HEK293 (cell line): Measurements from ENCODE around the gene YOD1.

Source experiments
- CTCF ChIA-PET: fragments of 350-600 bp; formaldehyde crosslinking; extraction: SDS; loops from one replicate; lab custom pipeline; 2021; ENCODE audit warnings: antibody characterized with exemption; lab: Yijun Ruan, JAX
- POLR2A ChIA-PET: fragments of 300-600 bp; formaldehyde crosslinking; extraction: SDS; loops from one replicate; lab custom pipeline; 2020; ENCODE audit warnings: antibody characterized with exemption, inconsistent platforms; lab: Yijun Ruan, JAX
- H3K27ac ChIP-seq: fragments of 200-500 bp; sonication (Bioruptor generic); 2 replicates; pipeline ENCODE4 v1.5.1; 2014; ENCODE audit warnings: low read depth, low read length, control low read depth, inconsistent platforms; ENCODE audit errors: extremely low read depth
- H3K36me3 ChIP-seq, 2 experiments: fragments of 200-500 bp in 1 of 2; sonication (Bioruptor generic) in 1 of 2; 1 replicate in 1 of 2; 2 replicates in 1 of 2; pipeline ENCODE4 v1.5.1; 2014 to 2017; ENCODE audit warnings: inconsistent platforms in 2 of 2, low read length in 2 of 2; ENCODE audit not compliant: control insufficient read depth in 2 of 2, insufficient read depth in 1 of 2
- H3K4me1 ChIP-seq: fragments of 200-500 bp; sonication (Bioruptor generic); 2 replicates; pipeline ENCODE4 v1.5.1; 2014; ENCODE audit warnings: mild to moderate bottlenecking, low read length, inconsistent platforms; ENCODE audit not compliant: control insufficient read depth, insufficient read depth
- H3K4me3 ChIP-seq: 2 replicates; pipeline ENCODE4 v1.5.1; 2011; ENCODE audit warnings: low read depth, mild to moderate bottlenecking, control low read depth, low read length, moderate library complexity
- H3K9me3 ChIP-seq: fragments of 200-500 bp; sonication (Bioruptor generic); 2 replicates; pipeline ENCODE4 v1.5.1; 2014; ENCODE audit warnings: low read depth, low read length, inconsistent platforms; ENCODE audit not compliant: control insufficient read depth, insufficient read depth
- BCL11A ChIP-seq: fragments of 450-650 bp; formaldehyde crosslinking; IDR thresholded peaks from 2 replicates; pipeline ENCODE4 v1.5.1; 2016; ENCODE audit warnings: low read depth, missing biosample characterization, missing genetic modification characterization
- GLI4 ChIP-seq: fragments of 450-650 bp; formaldehyde crosslinking; IDR thresholded peaks from 2 replicates; pipeline ENCODE4 v1.5.1; 2016; ENCODE audit warnings: missing biosample characterization, missing genetic modification characterization
- GLIS1 ChIP-seq: fragments of 450-650 bp; formaldehyde crosslinking; IDR thresholded peaks from 2 replicates; pipeline ENCODE4 v1.5.1; 2016; ENCODE audit warnings: missing biosample characterization, missing genetic modification characterization
- HOXD13 ChIP-seq: sonication (generic); formaldehyde crosslinking; IDR thresholded peaks from 2 replicates; pipeline ENCODE4 v1.8.0; 2022; ENCODE audit warnings: missing genetic modification reagents, borderline replicate concordance
- KLF10 ChIP-seq: fragments of 450-650 bp; IDR thresholded peaks from 2 replicates; pipeline ENCODE4 v1.5.1; 2018; ENCODE audit warnings: missing biosample characterization, mild to moderate bottlenecking, missing genetic modification characterization
- KLF7 ChIP-seq: fragments of 450-650 bp; formaldehyde crosslinking; IDR thresholded peaks from 2 replicates; pipeline ENCODE4 v1.5.1; 2016; ENCODE audit warnings: missing biosample characterization, missing genetic modification characterization, borderline replicate concordance
- SALL2 ChIP-seq: fragments of 450-650 bp; formaldehyde crosslinking; IDR thresholded peaks from 2 replicates; pipeline ENCODE4 v1.5.0; 2017; ENCODE audit warnings: missing biosample characterization, mild to moderate bottlenecking, missing genetic modification characterization, borderline replicate concordance
- SETDB1 ChIP-seq: IDR thresholded peaks from one replicate; pipeline ENCODE4 v1.6.1; 2017; ENCODE audit warnings: mild to moderate bottlenecking, low read length, moderate library complexity, mixed read lengths; ENCODE audit not compliant: insufficient read length
- TCF7L2 ChIP-seq: IDR thresholded peaks from 2 replicates; pipeline ENCODE4 v1.6.1; 2011; ENCODE audit warnings: low read depth, mild to moderate bottlenecking, inconsistent platforms, low read length, moderate library complexity, borderline replicate concordance
- TRIM28 ChIP-seq: IDR thresholded peaks from 2 replicates; pipeline ENCODE4 v1.6.1; 2011; ENCODE audit warnings: low read length, control low read depth, borderline replicate concordance
- ZBTB11 ChIP-seq: fragments of 450-650 bp; formaldehyde crosslinking; conservative IDR thresholded peaks from 2 replicates; pipeline ENCODE4 v1.5.1; 2016; ENCODE audit warnings: low read depth, missing biosample characterization, missing genetic modification characterization
- ZNF138 ChIP-seq: fragments of 450-650 bp; formaldehyde crosslinking; IDR thresholded peaks from 2 replicates; pipeline ENCODE4 v1.5.1; 2016; ENCODE audit warnings: missing biosample characterization, missing genetic modification characterization, borderline replicate concordance
- ZNF148 ChIP-seq: fragments of 450-650 bp; formaldehyde crosslinking; IDR thresholded peaks from 2 replicates; pipeline ENCODE4 v1.5.0; 2017; ENCODE audit warnings: missing biosample characterization, missing genetic modification characterization, borderline replicate concordance
- ZNF19 ChIP-seq: fragments of 450-650 bp; formaldehyde crosslinking; IDR thresholded peaks from 2 replicates; pipeline ENCODE4; 2016; ENCODE audit warnings: missing biosample characterization, missing genetic modification characterization, low read depth
- ZNF274 ChIP-seq, 2 experiments: fragments of 200-500 bp in 1 of 2; fragments of 450-650 bp in 1 of 2; sonication (Bioruptor generic) in 1 of 2; formaldehyde crosslinking in 1 of 2; IDR thresholded peaks; 2 replicates each; pipeline versions ENCODE4 v1.5.1 to v1.6.1; 2014 to 2016; ENCODE audit warnings: borderline replicate concordance in 1 of 2, inconsistent platforms in 1 of 2, low read length in 1 of 2, missing biosample characterization in 1 of 2, missing genetic modification characterization in 1 of 2
- ZNF366 ChIP-seq: fragments of 450-650 bp; formaldehyde crosslinking; conservative IDR thresholded peaks from 2 replicates; pipeline ENCODE4 v1.5.1; 2016; ENCODE audit warnings: missing biosample characterization, missing genetic modification characterization
- ZNF488 ChIP-seq: fragments of 450-650 bp; formaldehyde crosslinking; IDR thresholded peaks from 2 replicates; pipeline ENCODE4 v1.5.1; 2016; ENCODE audit warnings: missing biosample characterization, missing genetic modification characterization
- ZNF571 ChIP-seq: fragments of 450-650 bp; formaldehyde crosslinking; IDR thresholded peaks from 2 replicates; pipeline ENCODE4 v1.5.0; 2017; ENCODE audit warnings: missing biosample characterization, missing genetic modification characterization
- ZNF585B ChIP-seq: fragments of 450-650 bp; formaldehyde crosslinking; IDR thresholded peaks from 2 replicates; pipeline ENCODE4 v1.5.1; 2016; ENCODE audit warnings: missing biosample characterization, missing genetic modification characterization
- ZNF639 ChIP-seq: fragments of 450-650 bp; formaldehyde crosslinking; IDR thresholded peaks from 2 replicates; pipeline ENCODE4 v1.5.1; 2016; ENCODE audit warnings: missing biosample characterization, missing genetic modification characterization
- ZNF654 ChIP-seq: fragments of 450-650 bp; formaldehyde crosslinking; IDR thresholded peaks from 2 replicates; pipeline ENCODE4 v1.5.1; 2016; ENCODE audit warnings: low read depth, missing biosample characterization, missing genetic modification characterization
- ZNF660 ChIP-seq: fragments of 450-650 bp; IDR thresholded peaks from 2 replicates; pipeline ENCODE4 v1.5.1; 2018; ENCODE audit warnings: missing biosample characterization, mild to moderate bottlenecking, missing genetic modification characterization
- ZNF701 ChIP-seq: fragments of 450-650 bp; formaldehyde crosslinking; IDR thresholded peaks from 2 replicates; pipeline ENCODE4 v1.5.1; 2016; ENCODE audit warnings: missing biosample characterization, missing genetic modification characterization
- ZSCAN30 ChIP-seq: fragments of 450-650 bp; IDR thresholded peaks from 2 replicates; pipeline ENCODE4 v1.5.1; 2018; ENCODE audit warnings: missing biosample characterization, mild to moderate bottlenecking, missing genetic modification characterization, moderate library complexity

YOD1 gene

GRCh38 chr1:207067665-207068064, 16.7 kb upstream of the YOD1 start:
- ChIA-PET POLR2A (no interaction called here), CTCF (interaction anchor here (0.6 to 1.0 kb wide), 2 partner anchors 19 to 202 kb away, joined by 3 read pairs; partner anchors contain the start of gene IL20)
- Histone ChIP-seq H3K36me3 (peaks cover 0 to 73% of the 10 kb centered on the region in 2 experiments; a peak in 1 of 3 replicates), H3K4me1 (no peaks in the 10 kb centered on the region), H3K9me3 (no peaks in the 10 kb centered on the region), H3K4me3 (no peak overlapping the region), H3K27ac (no peak overlapping the region)
- TF ChIP-seq ZNF571 (no peak), ZNF639 (tag by site-specific recombination) (no peak), BCL11A (tag by site-specific recombination) (no peak), ZNF585B (tag by site-specific recombination) (no peak)

GRCh38 chr1:207067185-207067584, 16.2 kb upstream of the YOD1 start:
- Histone ChIP-seq H3K27ac (no peak overlapping the region), H3K4me1 (no peaks in the 10 kb centered on the region), H3K36me3 (peaks cover 0 to 75% of the 10 kb centered on the region in 2 experiments; a peak in 1 of 3 replicates), H3K4me3 (no peak overlapping the region), H3K9me3 (no peaks in the 10 kb centered on the region)
- ChIA-PET CTCF (no interaction called here), POLR2A (no interaction called here)
- no peak for TF ChIP-seq GLIS1 (tag by site-specific recombination)
- no peak for TF ChIP-seq ZNF148 (tag by site-specific recombination)
- TF ChIP-seq ZBTB11 (tag by site-specific recombination): no peak
- TF ChIP-seq TCF7L2: no peak
- no peak for TF ChIP-seq ZNF488 (tag by site-specific recombination)
- no peak for TF ChIP-seq GLI4 (tag by site-specific recombination)
- no peak for TF ChIP-seq ZNF19
- no peak for TF ChIP-seq KLF7
- no peak for TF ChIP-seq ZNF366 (tag by site-specific recombination)
- no peak for TF ChIP-seq ZSCAN30 (tag by site-specific recombination)
- TF ChIP-seq ZNF660: no peak
- no peak for TF ChIP-seq ZNF138 (tag by site-specific recombination)
- TF ChIP-seq SALL2 (tag by site-specific recombination): no peak
- no peak for TF ChIP-seq TRIM28
- TF ChIP-seq SETDB1: no peak
- TF ChIP-seq KLF10 (tag by site-specific recombination): no peak
- TF ChIP-seq HOXD13 (CRISPR knock-in tag): no peak
- TF ChIP-seq ZNF654: no peak
- no peak for TF ChIP-seq ZNF274 (IDR thresholded peaks at IDR 0.05; ENCODE audit: low read length)
- no peak for TF ChIP-seq ZNF274 (tag by site-specific recombination; IDR thresholded peaks at IDR 0.05; ENCODE audit: borderline replicate concordance)
- TF ChIP-seq ZNF701 (tag by site-specific recombination): no peak
